ENCODE results near the gene PRR19. TPM values are rescaled to one million over a fixed set of nuclear protein-coding genes. Genes with fewer than 3 reads are reported as not detected.
A peak's percentile ranks its signal among the peaks of the same experiment; 100 is the strongest.
"Not testable (repeated sequence)": the region's sequence is repeated elsewhere in the genome, so short reads cannot be mapped to it uniquely, and the experiment has no call there.

Gene PRR19
- total RNA-seq, 2 donors from 2014 or later = 1.4 to 2.7 TPM

DNA sequence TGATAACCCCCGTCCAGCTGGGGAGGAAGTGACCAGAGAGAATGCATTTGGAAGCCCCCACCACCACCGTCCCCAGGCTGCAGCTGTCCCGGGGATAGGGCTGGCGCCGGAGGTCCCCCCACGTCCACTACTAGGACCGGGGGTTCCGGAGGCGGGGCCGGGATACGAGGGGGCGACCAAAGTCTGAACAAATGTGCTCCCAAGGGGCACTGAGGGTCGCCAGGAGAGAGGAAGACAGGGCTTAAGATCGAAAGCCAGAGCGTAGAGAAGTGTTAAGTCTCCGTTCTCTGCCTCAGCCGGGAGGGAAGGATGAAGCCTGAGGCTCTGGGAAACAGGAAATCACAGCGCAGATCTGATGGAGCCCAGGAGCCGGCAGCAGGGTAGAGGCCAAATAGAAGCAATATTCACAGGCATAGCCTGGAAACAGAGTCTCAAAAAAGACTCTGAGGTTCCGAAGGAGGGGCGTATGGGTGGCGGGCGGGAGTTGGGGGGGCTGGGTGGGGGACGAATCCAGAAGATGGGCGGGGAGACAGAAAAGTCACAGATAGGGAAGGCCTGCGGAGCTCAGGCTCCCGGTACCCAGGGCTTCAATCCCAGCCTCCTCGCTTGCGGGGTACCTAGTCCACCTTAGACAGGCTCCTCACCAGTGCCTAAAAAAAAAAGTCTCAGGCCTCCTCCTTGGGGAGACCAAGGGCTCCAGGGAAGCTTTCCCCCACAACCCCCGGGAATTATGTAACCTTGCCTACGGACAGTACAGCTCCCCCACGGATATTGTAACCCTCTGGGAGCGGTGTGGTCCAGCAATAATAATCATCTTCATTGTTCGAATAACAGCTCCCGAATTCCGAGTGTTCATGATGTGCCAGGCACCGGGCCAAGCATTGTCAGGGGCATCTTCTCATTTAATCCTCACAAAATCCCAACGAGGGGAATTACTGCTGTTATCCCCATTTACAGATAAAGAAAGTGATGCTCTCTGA is 45.9 kb upstream of the PRR19 start:
- peak overlapping the region; percentile 90 for H3K4me3 Mint-ChIP-seq
- Histone ChIP-seq H3K4me3 (ENCODE audit: low read length) (peak overlapping the region; percentile 83), H3K27ac (ENCODE audit: low read depth, low read length) (peak overlapping the region; percentile 71), H3K36me3 (ENCODE audit: control insufficient read depth, insufficient read depth, low read length) (no peaks in the 10 kb centered on the region), H3K9ac (ENCODE audit: extremely low read depth, low read length, poor library complexity, severe bottlenecking) (peak overlapping the region; percentile 44), H3K9me3 (ENCODE audit: control insufficient read depth, low read length) (no peaks in the 10 kb centered on the region), H3K4me1 (ENCODE audit: control insufficient read depth, insufficient read depth, low read length) (no peaks in the 10 kb centered on the region), H3K27me3 (ENCODE audit: control insufficient read depth, insufficient read depth, low read length, poor library complexity, severe bottlenecking) (no peaks in the 10 kb centered on the region)
- peaks cover 5% of the 10 kb centered on the region for H3K36me3 Mint-ChIP-seq (ENCODE audit: low read depth)
- H3K9me3 Mint-ChIP-seq = no peaks in the 10 kb centered on the region
- peaks cover 22% of the 10 kb centered on the region for H3K4me1 Mint-ChIP-seq
- peak overlapping the region; percentile 82 for H3K27ac Mint-ChIP-seq
- peak; percentile 84 for DNase-seq
- TF ChIP-seq, protein P1, sequence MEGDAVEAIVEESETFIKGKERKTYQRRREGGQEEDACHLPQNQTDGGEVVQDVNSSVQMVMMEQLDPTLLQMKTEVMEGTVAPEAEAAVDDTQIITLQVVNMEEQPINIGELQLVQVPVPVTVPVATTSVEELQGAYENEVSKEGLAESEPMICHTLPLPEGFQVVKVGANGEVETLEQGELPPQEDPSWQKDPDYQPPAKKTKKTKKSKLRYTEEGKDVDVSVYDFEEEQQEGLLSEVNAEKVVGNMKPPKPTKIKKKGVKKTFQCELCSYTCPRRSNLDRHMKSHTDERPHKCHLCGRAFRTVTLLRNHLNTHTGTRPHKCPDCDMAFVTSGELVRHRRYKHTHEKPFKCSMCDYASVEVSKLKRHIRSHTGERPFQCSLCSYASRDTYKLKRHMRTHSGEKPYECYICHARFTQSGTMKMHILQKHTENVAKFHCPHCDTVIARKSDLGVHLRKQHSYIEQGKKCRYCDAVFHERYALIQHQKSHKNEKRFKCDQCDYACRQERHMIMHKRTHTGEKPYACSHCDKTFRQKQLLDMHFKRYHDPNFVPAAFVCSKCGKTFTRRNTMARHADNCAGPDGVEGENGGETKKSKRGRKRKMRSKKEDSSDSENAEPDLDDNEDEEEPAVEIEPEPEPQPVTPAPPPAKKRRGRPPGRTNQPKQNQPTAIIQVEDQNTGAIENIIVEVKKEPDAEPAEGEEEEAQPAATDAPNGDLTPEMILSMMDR (conservative IDR thresholded peaks at IDR 0.05) = no peak
- H3K27me3 Mint-ChIP-seq (ENCODE audit: insufficient read depth) = no peaks in the 10 kb centered on the region
- 19 to 22% methylated on average over 27 to 38 of the region's 38 CpGs for WGBS, 2 experiments (ENCODE audit: insufficient coverage in 1 of 2, insufficient read length in 1 of 2)

DNA sequence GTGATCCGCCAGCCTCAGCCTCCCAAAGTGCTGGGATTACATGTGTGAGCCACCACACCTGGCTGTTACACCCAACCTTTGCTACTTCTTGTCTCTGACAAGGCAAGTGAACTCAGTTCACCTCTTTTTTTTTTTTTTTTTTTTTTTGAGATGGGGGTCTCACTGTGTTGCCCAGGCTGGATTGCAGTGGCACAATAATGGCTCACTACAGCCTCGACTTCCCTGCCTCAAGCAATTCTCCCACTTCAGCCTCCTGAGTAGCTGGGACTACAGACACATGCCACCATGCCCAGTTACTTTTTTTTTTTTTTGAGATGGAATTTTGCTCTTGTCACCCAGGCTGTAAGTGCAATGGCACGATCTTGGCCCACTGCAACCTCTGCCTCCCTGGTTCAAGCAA is 44.1 kb upstream of the PRR19 start:
- H3K9me3 Mint-ChIP-seq; H3K27ac ChIP-seq (ENCODE audit: low read depth, low read length); H3K36me3 Mint-ChIP-seq (ENCODE audit: low read depth); H3K4me3 ChIP-seq (ENCODE audit: low read length); H3K36me3 ChIP-seq (ENCODE audit: control insufficient read depth, insufficient read depth, low read length); H3K4me1 ChIP-seq (ENCODE audit: control insufficient read depth, insufficient read depth, low read length); H3K4me3 Mint-ChIP-seq; H3K27ac Mint-ChIP-seq; H3K9ac ChIP-seq (ENCODE audit: extremely low read depth, low read length, poor library complexity, severe bottlenecking); H3K4me1 Mint-ChIP-seq; H3K9me3 ChIP-seq (ENCODE audit: control insufficient read depth, low read length); H3K27me3 ChIP-seq (ENCODE audit: control insufficient read depth, insufficient read depth, low read length, poor library complexity, severe bottlenecking); DNase-seq: not testable (repeated sequence)
- H3K27me3 Mint-ChIP-seq (ENCODE audit: insufficient read depth) = peaks cover 12% of the 10 kb centered on the region
- 92 to 94% methylated on average over 3 of the region's 3 CpGs for WGBS, 2 experiments (ENCODE audit: insufficient coverage in 1 of 2, insufficient read length in 1 of 2)

DNA sequence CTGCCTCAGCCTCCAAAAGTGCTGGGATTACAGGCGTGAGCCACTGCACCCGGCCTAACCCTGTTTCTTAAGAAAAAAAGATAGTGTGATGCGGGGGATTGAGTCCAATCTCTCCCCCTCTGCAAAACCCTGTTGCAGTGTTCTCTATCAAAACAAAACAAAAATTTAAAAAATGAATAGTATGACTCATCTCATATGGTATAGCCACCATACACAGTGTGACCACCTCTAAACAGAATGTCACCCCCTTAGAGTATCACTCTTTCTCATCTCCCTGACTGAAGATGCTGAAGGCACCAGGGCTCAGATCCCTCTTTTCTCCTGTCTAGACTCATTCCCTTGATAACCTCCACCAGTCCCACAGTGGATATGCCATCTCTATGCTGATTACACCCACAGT is 40.2 kb upstream of the PRR19 start:
- H3K4me1 ChIP-seq (ENCODE audit: control insufficient read depth, insufficient read depth, low read length) = no peaks in the 10 kb centered on the region
- H3K27me3 Mint-ChIP-seq (ENCODE audit: insufficient read depth) = peaks cover 15% of the 10 kb centered on the region
- H3K27ac Mint-ChIP-seq = no peak overlapping the region
- TF ChIP-seq, protein P1 (conservative IDR thresholded peaks at IDR 0.05) = no peak
- H3K4me3 Mint-ChIP-seq = no peak overlapping the region
- H3K9ac ChIP-seq (ENCODE audit: extremely low read depth, low read length, poor library complexity, severe bottlenecking) = no peak overlapping the region
- H3K9me3 ChIP-seq (ENCODE audit: control insufficient read depth, low read length) = no peaks in the 10 kb centered on the region
- no peak overlapping the region for H3K4me3 ChIP-seq (ENCODE audit: low read length)
- H3K36me3 ChIP-seq (ENCODE audit: control insufficient read depth, insufficient read depth, low read length) = no peaks in the 10 kb centered on the region
- WGBS, 2 experiments (ENCODE audit: insufficient coverage in 1 of 2, insufficient read length in 1 of 2) = 93 to 100% methylated on average over 3 of the region's 3 CpGs
- no peaks in the 10 kb centered on the region for H3K27me3 ChIP-seq (ENCODE audit: control insufficient read depth, insufficient read depth, low read length, poor library complexity, severe bottlenecking)
- no peak overlapping the region for H3K27ac ChIP-seq (ENCODE audit: low read depth, low read length)
- H3K36me3 Mint-ChIP-seq (ENCODE audit: low read depth) = no peaks in the 10 kb centered on the region
- peaks cover under 1% of the 10 kb centered on the region for H3K4me1 Mint-ChIP-seq
- DNase-seq = no peak
- H3K9me3 Mint-ChIP-seq = no peaks in the 10 kb centered on the region

- H3K9ac ChIP-seq (ENCODE audit: extremely low read depth, low read length, poor library complexity, severe bottlenecking); H3K27me3 ChIP-seq (ENCODE audit: control insufficient read depth, insufficient read depth, low read length, poor library complexity, severe bottlenecking); H3K36me3 Mint-ChIP-seq (ENCODE audit: low read depth); H3K36me3 ChIP-seq (ENCODE audit: control insufficient read depth, insufficient read depth, low read length); H3K4me1 ChIP-seq (ENCODE audit: control insufficient read depth, insufficient read depth, low read length); H3K4me3 ChIP-seq (ENCODE audit: low read length); DNase-seq; H3K4me3 Mint-ChIP-seq; H3K9me3 Mint-ChIP-seq; H3K9me3 ChIP-seq (ENCODE audit: control insufficient read depth, low read length); H3K27ac ChIP-seq (ENCODE audit: low read depth, low read length); H3K27ac Mint-ChIP-seq: not testable (repeated sequence)
- Mint-ChIP-seq H3K27me3 (ENCODE audit: insufficient read depth) (peaks cover 15% of the 10 kb centered on the region), H3K4me1 (peaks cover 22% of the 10 kb centered on the region)
- 91 to 93% methylated on average over 3 of the region's 4 CpGs for WGBS, 2 experiments (ENCODE audit: insufficient coverage in 1 of 2, insufficient read length in 1 of 2)
Observed at GRCh38 chr19:42266105-42266504, 35.8 kb upstream of the PRR19 start.

DNA sequence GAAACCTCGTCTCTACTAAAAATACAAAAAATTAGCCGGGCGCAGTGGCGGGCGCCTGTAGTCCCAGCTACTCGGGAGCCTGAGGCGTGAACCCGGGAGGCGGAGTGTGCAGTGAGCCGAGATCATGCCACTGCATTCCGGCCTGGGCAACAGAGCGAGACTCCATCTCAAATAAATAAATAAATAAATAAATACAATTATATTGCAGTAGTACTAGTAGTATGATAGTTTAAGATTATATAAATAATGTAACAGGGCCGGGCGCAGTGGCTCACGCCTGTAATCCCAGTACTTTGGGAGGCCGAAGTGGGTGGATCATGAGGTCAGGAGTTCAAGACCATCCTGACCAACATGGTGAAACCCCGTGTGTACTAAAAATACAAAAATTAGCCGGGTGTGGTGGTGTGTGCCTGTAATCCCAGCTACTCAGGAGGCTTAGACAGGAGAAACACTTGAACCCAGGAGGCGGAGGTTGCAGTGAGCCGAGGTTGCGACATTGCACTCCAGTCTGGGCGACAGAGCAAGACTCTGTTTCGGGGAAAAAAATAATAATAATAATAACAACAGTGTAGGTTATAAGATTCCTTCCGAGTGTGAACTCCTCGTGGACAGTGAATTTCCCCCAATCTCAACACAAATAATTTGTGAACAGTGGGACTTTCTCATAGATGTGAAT is 34.9 kb upstream of the PRR19 start:
- H3K4me3 Mint-ChIP-seq; H3K27me3 Mint-ChIP-seq (ENCODE audit: insufficient read depth): not testable (repeated sequence)

More for the DNA sequence above, 34.9 kb upstream of the PRR19 start:
- H3K9ac ChIP-seq (ENCODE audit: extremely low read depth, low read length, poor library complexity, severe bottlenecking); H3K9me3 Mint-ChIP-seq; H3K27me3 ChIP-seq (ENCODE audit: control insufficient read depth, insufficient read depth, low read length, poor library complexity, severe bottlenecking); H3K27ac Mint-ChIP-seq; H3K9me3 ChIP-seq (ENCODE audit: control insufficient read depth, low read length); DNase-seq; H3K36me3 Mint-ChIP-seq (ENCODE audit: low read depth); H3K36me3 ChIP-seq (ENCODE audit: control insufficient read depth, insufficient read depth, low read length); H3K4me1 ChIP-seq (ENCODE audit: control insufficient read depth, insufficient read depth, low read length); H3K27ac ChIP-seq (ENCODE audit: low read depth, low read length): not testable (repeated sequence)
- H3K4me1 Mint-ChIP-seq = peaks cover 25% of the 10 kb centered on the region
- H3K4me3 ChIP-seq (ENCODE audit: low read length) = peak overlapping the region; percentile 88
- 94 to 100% methylated on average over 8 to 16 of the region's 25 CpGs for WGBS, 2 experiments (ENCODE audit: insufficient coverage in 1 of 2, insufficient read length in 1 of 2)

Measured in endodermal cell (in vitro differentiated cells).